GM10248 (cell line): ENCODE results near the gene RAD51B.

Source experiments
- CTCF ChIA-PET: fragments of 300-600 bp; sonication (Branson Sonifier 250); formaldehyde crosslinking; extraction: SDS; loops from one replicate; lab custom pipeline; 2021; ENCODE audit warnings: antibody characterized with exemption; lab: Yijun Ruan, JAX
- POLR2A ChIA-PET: fragments of 350-650 bp; sonication (Branson Sonifier 250); formaldehyde crosslinking; extraction: SDS; loops from one replicate; lab custom pipeline; 2020; ENCODE audit warnings: antibody characterized with exemption; lab: Yijun Ruan, JAX
- DNase-seq: peaks from one replicate; pipeline ENCODE4 v3.0.0; 2012; ENCODE audit errors: extremely low spot score
- TF ChIP-seq, protein P1 (sequence below): IDR thresholded peaks from 2 replicates; pipeline ENCODE4 v1.5.1; 2012; ENCODE audit warnings: mild to moderate bottlenecking, low read depth; ENCODE audit errors: extremely low read depth, missing control alignments, control extremely low read depth

The RAD51B gene

DNA sequence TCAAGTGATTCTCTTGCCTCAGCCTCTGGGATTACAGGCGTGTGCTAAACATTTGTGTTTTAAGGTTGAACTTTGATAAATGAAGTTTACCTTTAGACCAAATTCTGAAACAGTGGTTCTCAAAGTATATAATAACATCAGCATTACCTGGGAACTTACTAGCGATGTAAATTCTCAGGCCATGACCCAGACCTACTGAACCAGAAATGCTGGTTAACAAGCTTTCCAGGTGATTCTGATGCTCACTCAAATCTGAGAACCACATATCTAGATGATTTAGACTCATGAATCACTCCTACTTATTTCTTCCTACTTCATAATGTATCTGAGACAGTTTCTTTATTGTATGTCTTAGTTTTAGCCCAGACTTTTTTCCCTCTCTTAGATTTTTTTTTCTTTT is 43.6 kb downstream of the RAD51B start:
- DNase-seq: no peak
- ChIA-PET CTCF (no interaction called here), POLR2A (no interaction called here)
- TF ChIP-seq, protein P1, sequence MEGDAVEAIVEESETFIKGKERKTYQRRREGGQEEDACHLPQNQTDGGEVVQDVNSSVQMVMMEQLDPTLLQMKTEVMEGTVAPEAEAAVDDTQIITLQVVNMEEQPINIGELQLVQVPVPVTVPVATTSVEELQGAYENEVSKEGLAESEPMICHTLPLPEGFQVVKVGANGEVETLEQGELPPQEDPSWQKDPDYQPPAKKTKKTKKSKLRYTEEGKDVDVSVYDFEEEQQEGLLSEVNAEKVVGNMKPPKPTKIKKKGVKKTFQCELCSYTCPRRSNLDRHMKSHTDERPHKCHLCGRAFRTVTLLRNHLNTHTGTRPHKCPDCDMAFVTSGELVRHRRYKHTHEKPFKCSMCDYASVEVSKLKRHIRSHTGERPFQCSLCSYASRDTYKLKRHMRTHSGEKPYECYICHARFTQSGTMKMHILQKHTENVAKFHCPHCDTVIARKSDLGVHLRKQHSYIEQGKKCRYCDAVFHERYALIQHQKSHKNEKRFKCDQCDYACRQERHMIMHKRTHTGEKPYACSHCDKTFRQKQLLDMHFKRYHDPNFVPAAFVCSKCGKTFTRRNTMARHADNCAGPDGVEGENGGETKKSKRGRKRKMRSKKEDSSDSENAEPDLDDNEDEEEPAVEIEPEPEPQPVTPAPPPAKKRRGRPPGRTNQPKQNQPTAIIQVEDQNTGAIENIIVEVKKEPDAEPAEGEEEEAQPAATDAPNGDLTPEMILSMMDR: no peak

DNA sequence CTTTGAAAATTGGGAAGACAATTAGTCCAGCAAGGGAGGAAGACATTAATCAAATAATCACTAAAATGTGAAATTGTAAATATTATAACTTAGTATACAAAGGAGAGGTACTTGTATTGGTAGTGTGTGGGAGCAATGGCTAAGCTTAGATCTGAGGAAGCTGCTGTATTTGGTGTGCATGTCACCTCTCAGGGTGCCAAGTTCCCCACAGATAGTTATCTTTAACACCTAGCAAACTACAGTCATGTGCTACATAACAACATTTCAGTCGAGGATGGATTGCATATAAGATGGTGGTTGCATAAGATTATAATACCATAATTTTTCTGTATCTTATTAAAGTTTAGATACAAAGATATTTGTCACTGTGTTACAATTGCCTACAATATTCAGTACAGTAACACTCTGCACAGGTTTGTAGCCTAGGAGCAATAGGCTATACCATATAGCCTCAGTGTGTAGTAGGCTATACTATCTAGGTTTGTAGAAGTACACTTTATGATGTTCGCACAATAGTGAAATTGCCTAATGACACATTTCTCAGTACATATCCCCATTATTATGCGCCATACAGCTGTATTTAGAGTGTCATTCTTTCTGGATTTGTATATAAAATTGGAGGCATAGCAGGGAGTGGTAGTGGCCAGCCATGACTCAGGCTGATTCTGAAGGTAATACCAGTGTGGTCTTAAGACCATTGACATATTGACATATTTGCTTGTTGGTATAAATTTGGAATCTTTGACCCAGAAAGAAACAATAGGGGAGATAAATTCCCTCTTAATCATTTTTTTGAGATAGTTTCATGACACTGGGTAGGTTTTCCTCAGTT is 55.8 kb downstream of the RAD51B start:
- CTCF ChIA-PET: interaction anchor here (1.1 to 1.3 kb wide), 3 partner anchors 9 to 37 kb away, joined by 3 to 4 read pairs (median 4); no protein-coding TSS in a partner anchor
- no peak for DNase-seq
- TF ChIP-seq, protein P1: no peak
- POLR2A ChIA-PET: no interaction called here

DNA sequence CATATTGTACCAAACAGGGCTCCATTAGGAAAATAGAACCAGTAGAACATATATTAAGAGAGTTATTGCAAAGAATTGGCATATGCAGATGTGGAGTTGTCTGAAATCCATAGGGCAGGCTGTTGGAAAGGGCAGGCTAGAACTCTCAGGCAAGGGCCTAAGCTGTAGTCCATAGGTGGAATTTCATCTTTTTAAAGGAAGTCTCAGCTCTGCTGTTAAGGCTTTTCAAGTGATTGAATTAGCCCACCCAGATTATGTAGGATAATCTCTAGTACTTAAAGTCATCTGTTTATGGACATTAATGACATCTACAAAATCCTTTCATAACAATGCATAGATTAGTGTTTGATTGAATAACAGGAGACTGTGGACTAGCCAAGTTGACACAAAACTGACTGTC is 59.4 kb downstream of the RAD51B start:
- DNase-seq: no peak
- ChIA-PET CTCF (no interaction called here), POLR2A (interaction anchor here (0.6 kb wide), 1 partner anchor 14 kb away, joined by 3 read pairs; no protein-coding TSS in a partner anchor)
- TF ChIP-seq, protein P1: no peak

DNA sequence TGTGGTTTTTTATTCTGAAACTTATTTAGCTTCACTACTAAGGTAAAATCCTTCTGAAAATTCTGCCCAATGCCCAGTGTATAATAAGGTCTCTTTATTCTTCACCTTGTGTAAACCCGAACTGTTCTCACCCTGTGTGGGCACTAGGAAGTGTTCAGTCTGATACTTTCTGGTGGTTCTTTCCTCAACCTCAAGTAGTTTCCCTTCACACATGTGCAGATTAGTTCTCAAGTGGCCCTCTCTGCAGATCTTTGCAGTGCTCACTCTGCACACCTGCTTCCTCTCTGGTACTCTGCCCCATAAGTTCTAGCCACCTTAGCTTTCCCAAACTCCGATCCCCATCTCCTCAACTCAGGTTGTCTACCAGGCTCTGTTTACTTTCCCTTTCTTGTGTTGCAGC is 61.6 kb downstream of the RAD51B start:
- TF ChIP-seq, protein P1: no peak
- POLR2A ChIA-PET: no interaction called here
- DNase-seq: peak; percentile 60
- CTCF ChIA-PET: interaction anchor here (1.0 to 3.3 kb wide), 5 partner anchors 13 to 936 kb away, joined by 3 to 24 read pairs (median 4); no protein-coding TSS in a partner anchor

DNA sequence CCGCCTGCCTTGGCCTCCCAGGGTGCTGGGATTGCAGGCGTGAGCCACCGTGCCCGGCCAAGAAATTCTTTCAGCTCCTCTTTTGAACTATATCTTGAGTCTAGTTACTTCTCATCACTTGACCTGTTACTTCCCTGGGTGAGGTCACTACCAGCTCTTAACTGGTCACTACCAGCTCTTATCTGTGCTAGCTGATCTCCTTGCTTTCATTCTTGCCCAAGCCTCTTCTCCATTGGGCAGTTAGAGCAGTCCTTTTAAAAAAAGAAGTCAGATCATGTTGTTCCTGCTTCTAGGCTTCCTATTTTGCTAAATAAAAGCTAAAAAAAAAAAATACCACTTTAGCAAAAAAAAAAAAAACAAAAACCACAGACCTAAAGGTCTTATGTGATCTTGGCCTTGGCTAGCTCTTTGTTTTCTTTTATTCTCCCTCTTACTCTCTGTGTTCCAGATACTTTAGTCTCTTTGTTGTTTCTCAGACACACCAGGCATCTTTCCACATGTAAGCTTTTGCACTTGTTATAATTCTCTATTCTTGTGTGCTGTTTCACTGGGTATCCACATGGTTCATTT is 63.5 kb downstream of the RAD51B start:
- CTCF ChIA-PET: interaction anchor here (0.6 to 3.3 kb wide), 10 partner anchors 11 to 961 kb away, joined by 3 to 24 read pairs (median 3); no protein-coding TSS in a partner anchor
- TF ChIP-seq, protein P1: no peak
- DNase-seq: no peak
- POLR2A ChIA-PET: no interaction called here

DNA sequence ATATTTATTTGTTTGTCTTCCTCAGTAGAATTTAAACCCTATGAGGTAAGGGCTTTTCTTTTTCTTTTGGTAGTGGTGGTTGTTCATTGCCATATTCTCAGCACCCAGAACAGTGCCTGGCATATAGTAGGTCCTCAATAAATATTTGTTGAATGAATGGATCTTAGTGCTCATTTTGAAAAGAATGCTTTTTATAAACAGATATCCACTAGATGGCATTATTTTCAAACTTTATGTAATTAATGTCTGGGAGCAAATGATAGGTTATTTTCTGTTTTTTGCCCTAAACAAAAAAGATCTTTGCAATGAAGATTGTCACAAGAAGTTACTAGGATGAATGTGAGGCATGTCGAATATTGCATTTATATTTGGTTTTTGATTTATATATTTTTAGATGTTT is 64.1 kb downstream of the RAD51B start:
- TF ChIP-seq, protein P1: peak; percentile 18
- POLR2A ChIA-PET: no interaction called here
- DNase-seq: no peak
- CTCF ChIA-PET: interaction anchor here (0.9 to 3.3 kb wide), 9 partner anchors 8 to 960 kb away, joined by 3 to 24 read pairs (median 5); no protein-coding TSS in a partner anchor
